GM21717 (cell line): Measurements from ENCODE around the gene CD55.

Experiments used
- ATAC-seq: cut with Tn5 transposase; IDR thresholded peaks from one replicate; pipeline ENCODE4 v1.9.1; 2021; ENCODE audit warnings: mild to moderate bottlenecking, moderate library complexity; ENCODE audit not compliant: unreplicated experiment

The CD55 gene

GRCh38 chr1:207321079-207321789 is at the start of gene CD55:
Gene CD55, plus strand, starts transcription at chr1:207321678. Its CDS starts 88 bp downstream, at chr1:207321766.
- ATAC-seq: peak; percentile 95

- no peak for ATAC-seq
These were observed 46.6 kb upstream of the CD55 start for GRCh38 chr1:207274882-207275281.

GRCh38 chr1:207276465-207276864 is 45.0 kb upstream of the CD55 start:
- no peak for ATAC-seq

- ATAC-seq: no peak
These were observed 44.2 kb upstream of the CD55 start for GRCh38 chr1:207277241-207277640.

- no peak for ATAC-seq
These were observed 41.8 kb upstream of the CD55 start for GRCh38 chr1:207279652-207280051.

GRCh38 chr1:207280706-207281105 is 40.8 kb upstream of the CD55 start:
- no peak for ATAC-seq

GRCh38 chr1:207282058-207282457 is 39.4 kb upstream of the CD55 start:
- no peak for ATAC-seq

GRCh38 chr1:207282496-207283380 is 38.7 kb upstream of the CD55 start:
- ATAC-seq: no peak

GRCh38 chr1:207283421-207283820 is 38.1 kb upstream of the CD55 start:
- ATAC-seq: no peak

- no peak for ATAC-seq
These were observed 37.1 kb upstream of the CD55 start for GRCh38 chr1:207284209-207284897.

GRCh38 chr1:207286786-207287468 is 34.6 kb upstream of the CD55 start:
- no peak for ATAC-seq

- no peak for ATAC-seq
These were observed 33.2 kb upstream of the CD55 start for GRCh38 chr1:207288315-207288714.

- ATAC-seq: no peak
These were observed 31.7 kb upstream of the CD55 start for GRCh38 chr1:207289756-207290155.

- ATAC-seq: no peak
These were observed 29.8 kb upstream of the CD55 start for GRCh38 chr1:207291723-207292122.

- ATAC-seq: no peak
These were observed 23.3 kb upstream of the CD55 start for GRCh38 chr1:207298186-207298585.

- no peak for ATAC-seq
These were observed 22.7 kb upstream of the CD55 start for GRCh38 chr1:207298636-207299398.

GRCh38 chr1:207300970-207301369 is 20.5 kb upstream of the CD55 start:
- no peak for ATAC-seq

GRCh38 chr1:207302618-207303393 is 18.7 kb upstream of the CD55 start:
- ATAC-seq: no peak

GRCh38 chr1:207304710-207305488 is 16.6 kb upstream of the CD55 start:
- no peak for ATAC-seq
